Measurements from ENCODE around the gene SPG7.

DNA sequence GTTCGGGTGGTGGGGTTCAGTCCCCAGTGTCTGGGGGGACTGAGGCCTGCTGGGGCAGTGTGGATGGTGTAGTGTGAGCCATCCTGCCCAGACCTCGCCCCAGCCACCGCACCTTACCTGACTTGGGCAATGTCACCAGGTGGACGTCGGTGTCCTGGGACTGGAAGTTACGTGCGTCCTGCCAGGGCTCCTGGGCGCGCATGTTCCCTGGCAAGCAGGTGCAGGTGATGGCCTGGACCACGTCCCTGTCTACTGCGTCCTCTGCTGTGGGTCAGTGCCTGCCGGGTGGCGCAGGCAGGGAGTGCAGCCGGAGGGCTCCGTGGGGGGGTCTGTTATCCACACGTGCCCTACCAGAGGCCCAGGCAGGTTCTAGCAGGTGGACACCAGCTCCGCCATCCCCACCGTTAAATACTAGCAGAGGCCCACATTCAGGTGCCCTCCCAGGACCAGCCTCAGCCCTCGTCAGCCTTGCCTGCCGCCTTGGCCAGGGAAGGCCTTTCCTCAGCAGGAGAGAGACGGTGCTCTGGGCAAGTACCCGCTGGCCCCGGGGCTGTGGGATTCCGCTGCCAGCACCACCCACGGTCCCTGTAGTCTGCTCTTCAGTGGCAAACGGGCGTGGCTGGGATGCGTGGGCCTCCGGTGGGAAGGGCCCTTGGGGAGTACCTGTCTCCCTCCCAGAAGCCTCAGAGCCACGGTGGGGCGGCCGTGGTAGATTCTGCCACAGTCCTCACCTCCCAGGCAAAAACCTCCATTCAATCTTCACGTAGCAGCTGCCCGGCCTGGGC is 97.2 kb downstream of the SPG7 start:
- TF ChIP-seq, protein P1, sequence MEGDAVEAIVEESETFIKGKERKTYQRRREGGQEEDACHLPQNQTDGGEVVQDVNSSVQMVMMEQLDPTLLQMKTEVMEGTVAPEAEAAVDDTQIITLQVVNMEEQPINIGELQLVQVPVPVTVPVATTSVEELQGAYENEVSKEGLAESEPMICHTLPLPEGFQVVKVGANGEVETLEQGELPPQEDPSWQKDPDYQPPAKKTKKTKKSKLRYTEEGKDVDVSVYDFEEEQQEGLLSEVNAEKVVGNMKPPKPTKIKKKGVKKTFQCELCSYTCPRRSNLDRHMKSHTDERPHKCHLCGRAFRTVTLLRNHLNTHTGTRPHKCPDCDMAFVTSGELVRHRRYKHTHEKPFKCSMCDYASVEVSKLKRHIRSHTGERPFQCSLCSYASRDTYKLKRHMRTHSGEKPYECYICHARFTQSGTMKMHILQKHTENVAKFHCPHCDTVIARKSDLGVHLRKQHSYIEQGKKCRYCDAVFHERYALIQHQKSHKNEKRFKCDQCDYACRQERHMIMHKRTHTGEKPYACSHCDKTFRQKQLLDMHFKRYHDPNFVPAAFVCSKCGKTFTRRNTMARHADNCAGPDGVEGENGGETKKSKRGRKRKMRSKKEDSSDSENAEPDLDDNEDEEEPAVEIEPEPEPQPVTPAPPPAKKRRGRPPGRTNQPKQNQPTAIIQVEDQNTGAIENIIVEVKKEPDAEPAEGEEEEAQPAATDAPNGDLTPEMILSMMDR (IDR thresholded peaks at IDR 0.05): no peak
- TF ChIP-seq EZH2 (IDR thresholded peaks at IDR 0.05): no peak
